ENCODE measurements around the gene SUCO.
"Not testable (repeated sequence)": the region's sequence is repeated elsewhere in the genome, so short reads cannot be mapped to it uniquely, and the experiment has no call there.

Gene SUCO

DNA sequence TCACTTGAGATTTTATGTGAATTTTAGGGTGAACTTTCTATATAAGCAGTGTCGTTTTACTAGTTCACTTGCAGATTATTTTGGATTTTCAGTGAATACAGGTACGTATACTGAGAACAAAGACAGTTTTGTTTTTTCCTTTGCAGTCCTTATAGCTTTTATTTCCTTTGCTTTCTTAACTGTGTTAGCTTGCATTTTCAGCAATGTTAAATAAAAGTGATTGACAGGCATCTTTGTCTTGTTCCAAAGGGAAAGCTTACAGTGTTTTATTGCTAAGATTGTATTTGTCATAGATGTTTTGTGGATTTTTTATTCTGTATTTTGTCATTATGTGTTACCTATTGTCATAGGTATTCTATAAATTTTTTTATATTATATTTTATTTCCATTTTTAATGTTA, 72.7 kb downstream of the SUCO start:
- no peak for DNase-seq

DNA sequence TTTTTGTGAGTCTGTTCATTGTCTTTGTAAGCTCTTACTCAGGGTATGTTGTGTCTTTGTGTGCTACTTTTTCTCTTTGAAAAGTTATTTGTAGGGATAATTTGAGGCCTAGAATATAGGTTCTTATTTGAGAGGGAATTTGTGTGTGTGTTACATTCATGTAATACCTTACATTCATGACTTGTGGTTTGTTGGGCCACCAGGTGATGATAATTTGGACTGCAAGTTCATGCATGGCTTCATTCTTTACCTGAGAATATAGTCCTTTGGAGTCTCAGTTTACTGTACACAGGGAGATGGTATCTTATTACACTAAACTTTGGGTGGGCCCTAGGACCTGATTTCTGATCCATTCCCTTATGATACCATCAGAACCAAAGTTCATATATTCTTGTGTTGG, 74.2 kb downstream of the SUCO start:
- DNase-seq, result no peak

DNA sequence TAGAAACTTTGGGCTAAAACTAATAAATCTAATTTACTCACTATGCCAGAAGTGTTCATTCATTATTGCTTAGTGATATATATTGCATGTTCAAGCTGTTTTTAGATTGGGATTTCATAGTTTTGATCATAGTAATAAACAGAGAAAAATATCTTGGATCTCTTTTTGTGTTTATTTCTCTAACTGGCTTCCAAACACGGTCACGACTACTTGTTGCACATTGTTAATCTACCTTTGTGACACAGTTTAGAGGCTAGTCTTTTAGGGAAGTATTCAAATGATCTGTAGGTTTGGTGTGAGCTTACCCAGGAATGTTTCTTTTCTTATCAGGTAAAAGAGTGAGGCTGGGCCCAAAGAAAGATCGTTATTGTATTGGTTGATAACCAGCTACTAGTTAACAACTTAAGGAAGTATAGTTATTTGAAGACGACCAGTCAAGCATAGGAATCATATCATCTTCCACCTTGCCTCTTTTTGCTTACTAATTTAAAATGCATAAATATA, 75.2 kb downstream of the SUCO start:
- no peak for DNase-seq

DNA sequence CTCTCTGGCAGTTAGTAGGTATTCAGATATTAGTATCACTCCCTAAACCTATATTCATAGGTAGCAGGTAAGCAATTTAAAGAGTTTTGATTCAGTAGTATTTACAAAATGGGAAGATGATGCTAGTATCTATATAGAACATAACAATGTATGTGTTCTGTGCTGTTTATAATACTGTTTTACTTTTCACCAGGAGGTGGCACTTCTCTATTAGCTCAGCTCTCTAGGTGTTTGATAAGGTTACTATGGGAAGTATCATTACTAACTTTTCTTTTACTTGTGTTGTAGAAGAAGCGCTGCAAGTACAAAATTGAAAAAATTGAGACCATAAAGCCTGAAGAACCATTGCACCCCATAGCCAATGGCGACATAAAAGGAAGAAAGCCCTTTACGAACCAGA, 76.6 kb downstream of the SUCO start:
- DNase-seq, result no peak

DNA sequence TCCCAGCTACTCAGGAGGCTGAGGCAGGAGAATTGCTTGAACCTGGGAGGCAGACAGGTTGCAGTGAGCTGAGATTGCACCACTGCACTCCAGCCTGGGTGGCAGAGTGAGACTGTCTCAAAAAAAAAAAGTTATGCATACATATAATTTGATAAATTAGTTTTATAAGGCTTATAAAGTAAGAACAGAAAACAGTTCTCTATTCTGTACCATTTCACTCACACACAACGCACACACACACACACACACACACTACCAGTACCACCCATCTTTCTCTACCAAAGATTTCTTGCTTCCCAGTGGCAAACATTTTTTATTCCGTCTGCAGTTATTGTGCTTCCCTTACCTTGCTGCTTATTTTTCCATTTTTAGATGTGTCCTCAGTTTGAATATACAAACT, 79.5 kb downstream of the SUCO start:
- DNase-seq, result no peak

DNA sequence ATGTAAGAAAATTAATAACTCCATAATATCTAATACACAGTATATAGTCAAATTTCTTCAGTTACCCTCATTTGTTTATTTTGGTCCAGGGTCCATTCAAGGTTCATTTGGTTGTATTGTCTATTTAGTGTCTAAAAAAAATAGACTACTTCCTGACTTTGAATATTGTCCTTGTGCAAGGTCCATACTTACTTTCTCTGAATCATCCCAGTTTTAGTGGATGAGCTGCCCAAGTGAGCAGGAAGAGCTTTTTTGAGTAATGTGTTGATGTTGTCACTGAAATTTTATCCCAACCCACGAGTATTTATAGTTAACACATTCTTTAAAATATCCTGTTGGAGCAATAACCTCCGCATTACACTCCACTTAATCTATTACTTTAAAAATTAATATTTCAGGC, 80.3 kb downstream of the SUCO start:
- DNase-seq, result no peak

DNA sequence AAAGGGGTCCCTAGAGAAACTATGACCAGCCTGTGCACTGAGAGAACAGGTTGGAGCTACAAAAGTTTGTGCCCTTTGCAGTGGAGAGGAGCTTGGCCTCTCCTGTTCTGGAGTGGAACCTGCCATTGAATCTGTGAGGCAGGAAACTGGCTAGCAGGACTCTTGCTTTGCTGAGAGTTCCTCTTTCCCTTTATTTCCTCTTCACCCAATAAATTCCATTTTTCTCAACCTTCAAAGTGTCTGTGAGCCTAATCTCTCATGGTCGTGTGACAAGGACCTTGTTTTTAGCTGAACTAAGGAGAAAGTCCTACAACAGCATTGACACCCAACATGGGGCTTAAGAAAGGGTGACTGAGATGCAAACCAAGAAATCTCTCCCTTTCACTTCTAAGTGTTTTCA, 83.2 kb downstream of the SUCO start:
- DNase-seq, result no peak

DNA sequence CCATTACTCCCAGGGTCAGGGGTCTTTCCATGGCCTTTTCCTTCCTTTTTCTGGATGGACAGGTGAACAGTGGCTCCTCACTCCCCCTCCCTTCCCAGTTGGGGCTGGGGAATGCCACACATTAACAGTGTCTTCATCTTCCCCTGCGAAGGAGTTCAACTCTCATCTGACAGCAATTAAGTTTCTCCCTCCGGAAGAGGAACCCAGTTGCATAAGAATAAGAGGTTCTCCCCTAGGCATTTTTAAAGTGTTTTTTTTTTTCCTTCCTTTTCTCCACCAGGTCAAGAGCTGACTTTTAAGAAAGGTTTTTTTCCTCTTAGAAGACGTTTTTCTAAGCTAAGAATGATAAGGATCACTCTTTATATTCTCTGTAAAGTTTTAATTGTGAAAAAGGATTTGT, 83.7 kb downstream of the SUCO start:
- no peak for DNase-seq

DNA sequence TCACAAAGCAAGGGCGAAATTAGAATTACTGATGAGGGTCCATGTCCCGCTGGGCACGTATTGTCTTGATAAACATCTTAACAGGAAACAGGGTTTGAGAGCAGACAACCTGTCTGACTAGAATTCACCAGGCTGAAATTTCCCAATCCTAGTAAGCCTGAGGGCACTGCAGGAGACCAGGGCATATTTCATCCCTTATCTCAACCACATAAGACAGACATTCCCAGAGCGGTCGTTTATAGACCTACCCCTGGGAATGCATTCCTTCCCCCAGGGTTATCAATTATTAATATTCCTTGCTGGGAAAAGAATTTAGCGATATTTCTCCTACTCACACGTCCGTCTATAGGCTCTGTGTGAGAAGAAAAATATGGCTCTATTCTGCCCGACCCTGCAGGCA, 87.7 kb downstream of the SUCO start:
- DNase-seq, result not testable (repeated sequence)

DNA sequence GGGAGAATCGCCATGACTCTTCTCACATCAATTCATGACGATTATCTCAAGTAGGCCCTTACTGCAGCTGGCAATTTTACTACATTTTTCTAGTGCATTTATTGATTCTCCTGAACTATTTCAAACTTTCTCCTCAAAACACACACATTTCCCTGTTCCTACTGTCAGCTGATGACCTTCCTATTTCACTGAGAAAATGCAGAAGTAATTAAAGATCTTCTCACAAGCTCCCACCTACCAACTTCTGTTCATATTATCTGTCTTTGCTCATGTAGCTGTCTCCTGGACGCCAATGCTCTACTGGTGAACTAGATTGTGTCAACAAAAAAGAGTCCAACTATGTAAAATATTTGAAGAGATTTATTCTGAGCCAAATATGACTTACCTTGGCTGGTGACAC, 89.6 kb downstream of the SUCO start:
- DNase-seq, result no peak

DNA sequence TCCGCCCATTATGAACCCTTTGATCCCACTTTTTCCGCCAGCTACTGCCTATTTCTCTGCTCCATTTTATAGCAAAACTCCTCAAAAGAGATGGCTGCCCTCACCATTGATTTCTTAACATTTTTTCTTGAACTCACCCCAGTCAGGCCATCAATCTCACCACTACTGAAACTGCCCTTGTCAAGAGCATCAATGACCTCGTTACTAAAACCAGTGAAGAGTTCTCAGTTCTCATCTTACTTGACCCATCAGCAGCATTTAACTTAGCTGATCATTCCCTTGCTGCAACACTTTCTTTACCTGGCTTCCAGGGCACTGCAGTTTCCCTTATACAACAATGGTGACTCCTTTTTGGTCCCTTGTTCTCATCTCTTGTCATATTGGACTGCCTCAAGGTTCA, 90.8 kb downstream of the SUCO start:
- no peak for DNase-seq

DNA sequence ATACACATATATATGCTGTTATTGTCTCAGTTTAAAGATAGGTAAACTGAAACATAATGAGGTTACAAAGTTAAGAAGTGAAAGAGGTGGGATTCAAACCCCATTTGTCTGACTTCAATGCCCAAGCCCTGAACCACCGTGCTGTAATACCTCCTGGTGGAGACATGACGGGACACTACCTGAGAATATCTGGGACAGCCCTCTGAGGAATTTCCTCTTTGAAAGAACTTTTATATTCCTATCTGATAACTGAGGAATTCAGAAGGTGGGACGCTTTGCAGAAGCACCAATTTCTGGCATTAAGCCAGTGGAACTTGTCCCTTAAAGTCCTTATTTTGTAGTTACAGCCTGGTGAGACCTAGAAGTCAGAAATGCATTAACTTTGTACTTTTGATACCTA, 93.9 kb downstream of the SUCO start:
- DNase-seq, result no peak

DNA sequence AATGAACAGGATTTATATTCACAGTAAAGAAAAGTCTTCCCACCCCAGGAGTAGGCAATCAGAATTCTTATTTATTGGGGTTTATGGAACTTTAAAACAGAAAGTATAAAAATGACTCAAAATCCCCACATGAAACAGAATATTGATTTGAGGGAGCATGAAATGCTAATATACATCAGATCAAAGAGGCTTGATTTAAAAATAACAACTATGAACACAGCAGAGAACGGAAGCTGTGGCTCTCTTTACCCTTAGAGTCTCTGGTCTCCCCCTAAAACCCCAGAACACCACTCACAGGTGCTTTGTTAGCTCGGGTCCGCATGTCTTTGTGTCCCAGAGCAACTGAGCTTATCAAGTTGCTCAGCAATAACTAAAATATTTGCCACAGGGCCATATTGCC, 94.8 kb downstream of the SUCO start:
- DNase-seq, result no peak

DNA sequence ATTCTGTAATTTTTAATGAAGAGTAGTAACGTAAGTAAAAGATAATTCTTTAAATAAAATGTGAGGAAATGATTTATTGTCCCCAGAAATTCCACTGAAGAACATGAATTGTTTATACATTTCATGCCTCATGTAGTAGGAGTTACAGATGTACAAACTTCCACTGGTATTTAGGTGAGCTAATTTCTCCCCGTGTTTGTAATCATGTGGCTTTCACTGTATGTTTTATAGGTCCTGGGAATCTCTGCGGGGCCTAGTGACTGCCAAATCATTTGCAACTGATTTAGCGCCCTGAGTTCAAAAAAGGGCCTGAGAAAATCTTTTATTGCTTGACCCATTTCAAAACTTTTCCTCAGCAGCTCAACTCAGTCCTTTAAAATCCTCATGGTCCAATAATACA, 95.5 kb downstream of the SUCO start:
- DNase-seq, result no peak

DNA sequence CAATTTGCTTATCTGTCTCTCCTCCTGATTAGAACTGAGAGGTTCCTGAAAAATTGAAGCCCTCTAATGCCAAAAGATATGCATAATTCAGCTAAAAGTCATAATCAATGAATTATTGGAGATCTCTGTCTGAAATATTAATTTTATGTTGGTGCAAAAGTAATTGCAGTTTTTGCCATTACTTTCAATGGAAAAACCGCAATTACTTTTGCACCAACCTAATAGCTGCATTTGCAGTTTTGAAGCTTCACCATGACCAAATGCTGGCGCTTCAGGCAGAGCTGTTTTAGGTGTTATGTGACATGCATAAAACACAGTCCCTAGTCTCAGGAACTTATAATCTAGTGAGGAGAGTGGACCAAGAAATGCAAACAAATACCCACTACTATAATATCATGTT, 96.2 kb downstream of the SUCO start:
- no peak for DNase-seq

DNA sequence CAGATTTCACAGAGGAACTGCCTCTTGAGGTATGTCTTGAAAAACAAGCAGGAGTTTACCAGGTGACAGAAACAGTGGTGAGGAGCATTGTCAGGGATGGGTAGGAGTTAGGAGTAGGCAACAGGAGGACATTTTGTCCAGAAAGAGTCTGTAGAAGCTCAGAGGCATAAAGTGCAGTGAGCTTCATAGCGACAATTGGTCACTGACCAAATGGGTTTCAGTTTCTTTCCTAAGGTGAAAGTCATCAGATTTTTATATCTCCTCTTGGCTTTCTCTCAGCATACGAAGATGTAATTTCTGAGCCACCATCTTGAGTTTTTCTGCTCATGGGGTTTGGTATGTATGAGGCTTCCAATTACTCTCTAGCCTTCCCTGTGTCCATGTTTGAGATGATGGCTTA, 96.7 kb downstream of the SUCO start:
- no peak for DNase-seq

DNA sequence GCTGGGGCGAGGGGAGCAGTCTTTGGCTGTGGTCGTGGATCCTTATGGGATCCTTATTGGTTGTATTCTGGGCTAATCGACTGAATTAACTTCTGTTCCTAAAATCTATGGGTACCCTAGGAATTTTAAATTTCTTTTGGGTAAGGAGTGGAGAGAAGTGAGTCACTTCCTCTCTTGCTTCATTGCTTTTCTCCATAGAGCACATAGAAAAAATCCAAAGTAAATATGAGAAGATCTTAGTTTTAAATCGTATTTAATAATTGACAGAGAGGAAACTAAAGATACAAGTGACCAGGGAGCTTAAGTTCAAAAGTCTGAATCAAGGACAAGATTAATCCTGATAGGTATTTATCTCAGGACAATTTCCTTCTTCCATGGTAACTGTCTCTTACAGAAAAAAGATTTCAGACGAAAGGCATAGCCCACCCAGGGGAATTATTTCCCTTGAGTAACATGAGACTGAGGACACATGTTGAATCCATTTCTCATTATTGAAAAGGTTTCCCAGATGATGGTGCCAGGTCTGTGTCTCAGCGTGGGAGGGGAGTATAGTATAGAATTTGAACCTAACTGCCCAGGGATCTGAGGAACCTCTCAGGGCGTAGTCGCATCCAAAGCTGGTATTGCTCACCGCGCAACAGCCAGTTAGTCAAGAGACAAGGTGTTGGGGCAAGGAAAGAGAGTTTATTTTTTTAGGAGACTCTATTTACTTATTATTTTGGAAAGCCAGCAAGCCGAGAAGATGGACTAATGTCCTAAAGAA, 97.3 kb downstream of the SUCO start:
- no peak for DNase-seq

DNA sequence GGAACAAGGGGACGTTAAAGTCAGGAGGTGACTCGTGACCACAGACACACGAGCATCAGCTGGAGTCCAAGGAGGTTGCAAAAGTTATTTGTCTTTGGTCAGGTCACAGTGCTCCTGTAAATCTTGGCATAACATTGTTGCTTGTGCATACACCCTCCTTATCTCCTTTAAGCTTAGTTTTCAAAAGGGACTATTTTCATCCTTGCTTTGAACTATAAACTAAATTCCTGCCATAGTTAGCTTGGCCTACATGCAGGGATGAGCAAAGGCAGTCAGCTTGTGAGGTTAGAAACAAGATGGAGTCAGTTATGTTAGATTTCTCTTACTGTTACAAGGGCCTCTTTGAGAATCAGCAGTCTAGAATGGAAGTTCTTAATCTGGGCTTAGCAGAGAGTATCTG, 97.9 kb downstream of the SUCO start:
- DNase-seq, result no peak

DNA sequence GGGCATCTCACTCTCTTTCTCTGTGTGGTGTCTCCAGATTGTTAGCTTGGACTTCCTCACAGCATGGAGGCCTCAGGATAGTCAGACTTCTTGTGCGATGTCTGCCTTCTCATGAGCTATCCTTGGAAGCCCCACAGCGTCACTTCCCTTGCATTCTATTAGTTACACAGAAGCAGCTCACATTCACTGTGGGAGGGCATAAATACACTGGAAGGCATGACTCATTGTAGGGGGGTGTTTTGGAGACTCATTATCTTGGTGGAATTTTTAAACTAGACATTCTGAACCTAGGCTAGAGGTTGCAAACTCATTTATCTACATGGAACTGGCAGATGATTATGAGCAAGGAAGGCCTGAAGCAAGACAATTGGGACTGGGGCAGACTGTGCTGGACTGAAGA, 104.6 kb downstream of the SUCO start:
- peak in 1 of 51 donors; percentile 3 for DNase-seq

DNA sequence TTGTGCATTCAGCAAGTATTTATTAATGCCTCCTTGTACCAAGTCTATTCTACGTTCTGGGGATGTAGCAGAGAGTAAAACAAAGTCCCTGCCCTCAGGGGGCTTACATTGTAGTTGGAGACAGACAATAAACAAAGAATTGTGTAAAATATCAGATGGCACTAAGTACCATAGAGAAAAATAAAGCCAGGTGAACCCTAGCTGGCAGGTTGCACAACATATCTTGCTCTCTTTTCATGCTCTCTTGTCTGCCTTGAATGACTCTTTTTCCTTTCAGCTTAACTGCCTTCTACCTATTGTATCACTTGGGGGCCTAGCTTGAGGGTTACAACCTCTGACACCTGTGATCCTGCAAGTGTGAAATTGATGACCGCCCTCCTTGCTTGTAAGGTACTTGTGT, 105.3 kb downstream of the SUCO start:
- DNase-seq, result no peak

DNA sequence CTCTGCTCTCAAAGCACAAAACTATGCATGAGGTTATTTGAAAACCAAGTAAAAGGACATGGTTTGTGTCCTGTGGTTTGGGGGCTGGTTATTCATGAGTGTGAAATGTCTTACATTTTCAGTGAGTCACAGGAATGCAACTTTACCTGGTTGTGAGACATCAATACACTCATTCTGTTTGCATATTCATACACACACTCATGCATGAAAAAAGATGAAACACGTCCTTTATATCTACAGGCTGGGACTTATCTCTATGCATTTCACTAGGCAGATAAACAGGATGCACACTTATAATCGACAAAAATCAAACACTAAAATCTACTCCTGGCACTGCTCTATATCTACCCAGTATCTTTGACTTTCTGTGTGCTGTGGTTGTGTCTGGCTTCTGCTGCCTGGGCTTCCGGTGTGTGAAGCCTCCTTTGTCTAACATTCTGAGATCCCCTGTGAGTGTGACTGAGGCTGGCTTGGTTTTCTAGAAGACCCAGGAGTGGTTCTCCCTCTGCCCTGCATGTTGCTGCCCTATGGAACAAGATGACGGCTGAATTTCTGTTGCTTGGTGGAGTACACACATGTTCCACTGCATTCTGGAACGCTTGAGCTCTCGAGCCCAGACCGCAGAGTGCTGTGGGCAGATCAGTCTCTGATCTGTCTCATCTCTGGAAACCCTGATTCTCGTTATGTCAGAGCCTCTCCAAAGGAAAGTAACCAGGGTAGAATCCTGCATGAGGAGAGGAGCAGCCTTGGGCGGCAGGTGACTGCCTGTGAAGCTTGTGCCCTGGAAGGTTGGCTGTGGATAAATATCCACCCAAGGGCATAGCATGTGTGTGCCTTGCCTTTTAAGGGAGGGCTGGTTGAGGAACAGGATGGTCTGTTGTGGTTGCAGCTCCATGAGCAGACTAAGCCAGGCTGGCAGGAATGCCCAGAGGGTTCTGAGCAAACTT, 106.2 kb downstream of the SUCO start:
- DNase-seq, result no peak

DNA sequence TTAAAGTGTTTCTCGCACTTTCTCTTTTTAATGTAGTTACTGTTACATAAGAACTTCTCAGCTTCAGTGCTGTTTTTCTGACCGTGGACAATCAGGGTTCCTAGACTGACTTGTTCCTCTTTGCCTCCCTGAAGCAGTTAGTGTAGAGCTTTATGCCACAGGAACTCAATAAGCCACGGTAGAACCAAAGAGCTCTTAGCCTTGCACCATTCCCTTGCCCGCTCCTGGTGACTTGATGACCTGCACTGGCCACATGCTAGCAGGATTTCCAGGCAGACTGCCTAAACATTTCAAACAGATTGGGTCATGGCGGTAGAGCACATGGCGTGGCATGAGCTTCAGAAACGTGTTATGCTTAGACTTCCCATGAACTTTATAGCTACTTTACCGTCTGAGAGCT, 107.2 kb downstream of the SUCO start:
- DNase-seq, result no peak

DNA sequence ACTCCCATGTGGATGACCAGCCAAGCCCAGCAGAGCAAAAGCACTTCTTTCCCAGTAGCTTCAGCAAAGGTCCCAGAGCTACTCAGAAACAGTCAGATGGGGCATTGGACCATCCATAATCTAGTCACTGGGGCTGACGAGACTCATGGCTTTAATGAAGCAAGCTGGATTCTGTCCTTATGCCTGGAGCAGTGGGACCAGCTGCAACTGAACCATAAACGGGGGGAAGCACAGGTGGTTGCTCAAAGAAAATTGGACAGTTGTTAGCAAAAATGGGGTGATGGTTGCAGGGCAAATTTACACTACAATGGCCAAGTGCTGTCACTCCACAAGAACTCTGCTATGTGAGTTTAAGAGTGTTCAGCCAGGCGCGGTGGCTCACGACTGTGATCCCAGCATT, 108.5 kb downstream of the SUCO start:
- no peak for DNase-seq

Measured in hypothalamus (tissue), 51 donors.